GM12878 (cell line): Measurements from ENCODE around the gene MS4A2. TPM values are rescaled to one million over a fixed set of nuclear protein-coding genes. Genes with fewer than 3 reads are reported as not detected.
A peak's percentile ranks its signal among the peaks of the same experiment; 100 is the strongest.

Experiments
- ATAC-seq: fragments of 200-7000 bp; cut with Tn5 transposase; 3 replicates; pipeline ENCODE4 v1.9.1; 2020; ENCODE audit warnings: mild to moderate bottlenecking, moderate library complexity
- BruUV-seq: library from RNA; stranded (reverse); fragments of 400-500 nt; replicated peaks from 2 replicates; lab custom pipeline; 2021; lab: Mats Ljungman, UMichigan
- CTCF ChIA-PET: fragments of 300-600 bp; sonication (Branson Sonifier 250); formaldehyde crosslinking; extraction: SDS; loops from one replicate; lab custom pipeline; 2021; ENCODE audit warnings: inconsistent platforms; lab: Yijun Ruan, JAX
- POLR2A ChIA-PET: fragments of 350-600 bp; formaldehyde crosslinking; extraction: SDS; loops from one replicate; lab custom pipeline; 2021; ENCODE audit warnings: inconsistent platforms; lab: Charles Lee
- RAD21 ChIA-PET: fragments of 300-600 bp; sonication (Branson Sonifier 250); formaldehyde crosslinking; loops from one replicate; lab custom pipeline; 2023; ENCODE audit warnings: antibody characterized with exemption; ENCODE audit not compliant: unreplicated experiment; lab: Charles Lee
- SMC1A ChIA-PET: fragments of 300-600 bp; sonication (Branson Sonifier 250); formaldehyde crosslinking; loops from one replicate; lab custom pipeline; 2023; ENCODE audit not compliant: unreplicated experiment, uncharacterized antibody; lab: Charles Lee
- DNase-seq: peaks from one replicate; pipeline ENCODE4 v3.0.0-alpha.2; 2011; ENCODE audit warnings: low read depth, low spot score
- FAIRE-seq: peaks from 3 replicates; lab custom pipeline; 2011; peaks lifted over from hg19 to GRCh38; lab: Jason Lieb, UNC
- H2AFZ ChIP-seq: 2 replicates; pipeline ENCODE4 v1.6.0; 2011; ENCODE audit warnings: low read depth, low read length, control low read depth; ENCODE audit not compliant: control insufficient read depth
- H3K27ac ChIP-seq: 2 replicates; pipeline ENCODE4 v1.5.1; 2011; ENCODE audit warnings: control low read depth; ENCODE audit not compliant: control insufficient read depth, insufficient read depth
- H3K27me3 ChIP-seq, 2 experiments: replicated peaks in 1 of 2; 2 replicates each; pipeline versions ENCODE4 v1.6.0 to v1.6.1; 2011; ENCODE audit warnings: low read length in 1 of 2; ENCODE audit not compliant: control insufficient read depth in 2 of 2, insufficient read depth in 2 of 2
- H3K36me3 ChIP-seq, 2 experiments: 2 replicates each; pipeline ENCODE4 v1.5.1; 2011; ENCODE audit warnings: low read length in 1 of 2; ENCODE audit not compliant: control insufficient read depth in 2 of 2, insufficient read depth in 2 of 2
- H3K4me1 ChIP-seq: 2 replicates; pipeline ENCODE4 v1.6.1; 2011; ENCODE audit warnings: mild to moderate bottlenecking, low read length, moderate library complexity, mixed read lengths; ENCODE audit not compliant: control insufficient read depth, insufficient read depth
- H3K4me2 ChIP-seq: 2 replicates; pipeline ENCODE4 v1.6.0; 2011; ENCODE audit warnings: control low read depth; ENCODE audit not compliant: control insufficient read depth, insufficient read depth
- H3K4me3 ChIP-seq: fragments of 200-600 bp; sonication (generic); 2 replicates; pipeline ENCODE4 v1.5.1; 2016
- H3K79me2 ChIP-seq: 2 replicates; pipeline ENCODE4 v1.6.0; 2011; ENCODE audit warnings: low read length; ENCODE audit not compliant: control insufficient read depth, insufficient read depth
- H3K9ac ChIP-seq: 2 replicates; pipeline ENCODE4 v1.8.0; 2011; ENCODE audit warnings: low read length, control low read depth, mixed read lengths; ENCODE audit not compliant: control insufficient read depth, insufficient read depth
- H3K9me3 ChIP-seq: replicated peaks from 3 replicates; pipeline ENCODE4 v1.5.1; 2011; ENCODE audit warnings: mild to moderate bottlenecking, low read length; ENCODE audit not compliant: control insufficient read depth, insufficient read depth
- H4K20me1 ChIP-seq: 2 replicates; pipeline ENCODE4 v1.6.0; 2011; ENCODE audit not compliant: control insufficient read depth, insufficient read depth
- ATF7 ChIP-seq: fragments of 450-650 bp; IDR thresholded peaks from 2 replicates; pipeline ENCODE4 v1.6.1; 2016; ENCODE audit warnings: low read depth, mild to moderate bottlenecking
- IKZF1 ChIP-seq: fragments of 450-650 bp; conservative IDR thresholded peaks from 2 replicates; pipeline ENCODE4 v1.6.1; 2017; ENCODE audit warnings: antibody characterized with exemption, mild to moderate bottlenecking
- POLR2AphosphoS2 ChIP-seq: IDR thresholded peaks from 2 replicates; pipeline ENCODE4 v1.6.1; 2011; ENCODE audit warnings: low read depth, mild to moderate bottlenecking, low read length, improper control_type of control experiment, moderate library complexity
- RB1 ChIP-seq: fragments of 450-650 bp; formaldehyde crosslinking; IDR thresholded peaks from 2 replicates; pipeline ENCODE4 v1.6.1; 2017; ENCODE audit warnings: mild to moderate bottlenecking, borderline replicate concordance
- ZNF207 ChIP-seq: fragments of 450-650 bp; IDR thresholded peaks from 2 replicates; pipeline ENCODE4 v1.6.1; 2014; ENCODE audit warnings: antibody characterized with exemption, mild to moderate bottlenecking, borderline replicate concordance
- WGBS: methylation state at CpG from one replicate; pipeline ENCODE4 v1.1.6; 2016; ENCODE audit warnings: low lambda C conversion rate; ENCODE audit not compliant: insufficient replicate concordance, insufficient coverage; ENCODE audit errors: missing lambda C conversion rate; 5-methylcytosine and 5-hydroxymethylcytosine counted together
- in situ Hi-C: fragments of 300-500 bp; cut with MboI; formaldehyde crosslinking; loops from 9 replicates; pipeline ENCODE4 v1.14.3; 2018; ENCODE audit warnings: mixed read lengths
- intact Hi-C: fragments of 100-400 bp; cut with micrococcal nuclease; formaldehyde crosslinking; loops from one replicate; pipeline ENCODE4 v1.14.2; 2022; ENCODE audit not compliant: unreplicated experiment
- polyA plus RNA-seq, 11 experiments: library from polyadenylated mRNA; depleted of rRNA in 4 of 11; unstranded in 6 of 11; stranded (reverse) in 5 of 11; fragments of >200 nt; fragmentation: Nextera tagmentation in 4 of 11; fragmentation: Illumina TruSeq in 1 of 11; extraction: Ambion mirVana in 4 of 11; extraction: Trizol in 1 of 11; gene quantifications; 1 replicate in 1 of 11; 2 replicates in 10 of 11; pipeline versions ENCODE4 v1.2.1 to v1.2.3, GENCODE V29; 2011 to 2016; ENCODE audit warnings: inconsistent platforms in 2 of 11, missing spikeins in 2 of 11, low read depth in 1 of 11
- total RNA-seq, 4 experiments: library from RNA; depleted of rRNA in 3 of 4; stranded (reverse); fragments of >200 nt in 3 of 4; fragmentation: Illumina TruSeq in 1 of 4; extraction: Trizol in 1 of 4; gene quantifications; 2 replicates each; pipeline versions ENCODE4 v1.2.1 to v1.2.3, GENCODE V29; 2013 to 2021
- TF ChIP-seq, protein P1 (sequence below): IDR thresholded peaks from 2 replicates; pipeline ENCODE4 v1.6.1; 2011; ENCODE audit warnings: borderline replicate concordance, low read depth, mild to moderate bottlenecking, moderate library complexity, low read length; ENCODE audit not compliant: insufficient read depth, poor library complexity, severe bottlenecking
- TF ChIP-seq, protein P2 (sequence below): fragments of 450-650 bp; IDR thresholded peaks from 2 replicates; pipeline ENCODE4 v1.6.1; 2017; ENCODE audit warnings: borderline replicate concordance
- TF ChIP-seq, protein P3 (sequence below): IDR thresholded peaks from 2 replicates; pipeline ENCODE4 v1.6.1; 2012; ENCODE audit warnings: improper control_type of control experiment, low read depth, low read length; ENCODE audit not compliant: insufficient replicate concordance

The MS4A2 gene
- total and polyA plus RNA-seq, 10 of the 15 experiments (the other 5 are each of a cell fraction or from before 2014, with no cell fraction given): not detected

DNA sequence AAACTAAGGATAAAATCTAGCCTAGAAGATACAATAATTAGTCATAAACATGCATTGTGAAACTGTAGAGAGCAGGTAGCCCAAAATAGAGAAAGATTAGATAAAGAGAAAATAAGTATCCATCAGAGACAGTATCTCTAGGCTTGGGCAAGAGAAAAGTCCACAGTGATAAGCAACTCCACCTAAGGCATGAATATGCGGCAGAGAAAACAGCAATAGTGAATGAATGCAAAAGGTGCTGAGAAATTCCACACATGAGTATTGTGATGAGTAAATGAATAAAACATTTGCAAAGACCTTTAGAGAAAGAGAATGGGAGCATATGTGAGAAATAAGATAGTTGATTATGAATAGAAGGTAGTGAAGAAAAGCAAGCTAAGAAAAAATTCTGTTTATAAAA, 8.7 kb downstream of the MS4A2 start (continued):
- TF ChIP-seq, protein P1, sequence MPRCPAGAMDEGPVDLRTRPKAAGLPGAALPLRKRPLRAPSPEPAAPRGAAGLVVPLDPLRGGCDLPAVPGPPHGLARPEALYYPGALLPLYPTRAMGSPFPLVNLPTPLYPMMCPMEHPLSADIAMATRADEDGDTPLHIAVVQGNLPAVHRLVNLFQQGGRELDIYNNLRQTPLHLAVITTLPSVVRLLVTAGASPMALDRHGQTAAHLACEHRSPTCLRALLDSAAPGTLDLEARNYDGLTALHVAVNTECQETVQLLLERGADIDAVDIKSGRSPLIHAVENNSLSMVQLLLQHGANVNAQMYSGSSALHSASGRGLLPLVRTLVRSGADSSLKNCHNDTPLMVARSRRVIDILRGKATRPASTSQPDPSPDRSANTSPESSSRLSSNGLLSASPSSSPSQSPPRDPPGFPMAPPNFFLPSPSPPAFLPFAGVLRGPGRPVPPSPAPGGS: no peak
- TF ChIP-seq, all 136 proteins: peak for 0

DNA sequence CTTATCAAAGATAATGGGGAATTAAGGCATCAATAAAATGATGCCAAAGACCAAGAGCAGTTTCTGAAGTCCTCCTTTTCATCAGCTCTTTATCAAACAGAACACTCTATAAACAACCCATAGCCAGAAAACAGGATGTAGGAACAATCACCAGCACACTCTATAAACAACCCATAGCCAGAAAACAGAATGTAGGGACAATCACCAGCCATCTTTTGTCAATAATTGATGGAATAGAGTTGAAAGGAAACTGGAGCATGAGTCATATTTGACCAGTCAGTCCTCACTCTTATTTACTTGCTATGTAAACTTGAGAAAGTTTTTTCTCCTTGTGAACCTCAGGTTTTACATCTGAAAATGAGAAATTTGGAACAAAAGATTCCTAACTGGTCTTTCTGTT, 10.0 kb downstream of the MS4A2 start:
- no peaks in the 10 kb centered on the region for H3K9me3 ChIP-seq
- H3K36me3 ChIP-seq: no peaks in the 10 kb centered on the region
- ChIA-PET CTCF (no interaction called here), POLR2A (interaction anchor here (0.6 kb wide), 1 partner anchor 147 kb away, joined by 3 read pairs; no protein-coding TSS in a partner anchor), SMC1A (no interaction called here), RAD21 (no interaction called here)
- H3K27me3 ChIP-seq: no peaks in the 10 kb centered on the region
- no peaks in the 10 kb centered on the region for H3K79me2 ChIP-seq
- H3K9ac ChIP-seq: no peak overlapping the region
- intact Hi-C loops: no loop called here
- no peak overlapping the region for H2AFZ ChIP-seq
- H3K4me1 ChIP-seq: no peaks in the 10 kb centered on the region
- FAIRE-seq (no peak), ATAC-seq (peak; percentile 78), DNase-seq (no peak)
- in situ Hi-C loops: no loop called here
- no peaks in the 10 kb centered on the region for H4K20me1 ChIP-seq
- no peak overlapping the region for H3K27ac ChIP-seq
- no peak overlapping the region for H3K4me2 ChIP-seq
- no TSS peak for BruUV-seq
- no peak overlapping the region for H3K4me3 ChIP-seq
- no peak for TF ChIP-seq POLR2AphosphoS2

DNA sequence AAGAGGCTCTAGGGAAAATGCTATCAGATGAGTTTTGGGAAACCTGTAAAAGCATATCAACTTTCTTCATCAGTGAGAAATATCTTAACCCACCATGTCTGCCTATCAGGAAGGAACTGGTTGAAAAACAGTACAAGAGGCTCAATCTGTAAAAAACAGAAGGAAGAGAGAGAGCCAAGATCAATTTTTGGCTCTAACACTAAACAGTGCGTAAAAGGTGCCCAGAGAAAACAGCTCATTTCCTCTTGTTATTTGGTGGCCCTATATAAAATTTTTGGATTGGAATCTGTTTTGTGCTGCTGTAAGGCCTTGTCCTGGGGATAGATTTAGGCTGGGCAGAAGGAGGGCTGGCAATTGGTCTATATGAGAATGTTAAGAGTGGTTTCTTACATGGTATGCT, 12.1 kb downstream of the MS4A2 start:
- intact Hi-C loops: no loop called here
- Histone ChIP-seq H3K27ac (no peak overlapping the region), H3K4me3 (no peak overlapping the region), H2AFZ (no peak overlapping the region), H3K79me2 (no peaks in the 10 kb centered on the region), H3K27me3 (no peaks in the 10 kb centered on the region), H3K9me3 (no peaks in the 10 kb centered on the region), H3K4me1 (no peaks in the 10 kb centered on the region), H3K4me2 (no peak overlapping the region), H3K36me3 (no peaks in the 10 kb centered on the region), H3K9ac (no peak overlapping the region), H4K20me1 (no peaks in the 10 kb centered on the region)
- no peak for DNase-seq
- in situ Hi-C loops: no loop called here
- FAIRE-seq: no peak
- BruUV-seq: no TSS peak
- ChIA-PET POLR2A (no interaction called here), RAD21 (no interaction called here), CTCF (no interaction called here), SMC1A (interaction anchor here (1.1 kb wide), 1 partner anchor 12 kb away, joined by 3 read pairs; no protein-coding TSS in a partner anchor)
- WGBS: 79% methylated on average over 1 of the region's 1 CpG
- no peak for ATAC-seq
- TF ChIP-seq ZNF207 (no peak), ATF7 (no peak), IKZF1 (no peak), RB1 (no peak)
- TF ChIP-seq, protein P2, sequence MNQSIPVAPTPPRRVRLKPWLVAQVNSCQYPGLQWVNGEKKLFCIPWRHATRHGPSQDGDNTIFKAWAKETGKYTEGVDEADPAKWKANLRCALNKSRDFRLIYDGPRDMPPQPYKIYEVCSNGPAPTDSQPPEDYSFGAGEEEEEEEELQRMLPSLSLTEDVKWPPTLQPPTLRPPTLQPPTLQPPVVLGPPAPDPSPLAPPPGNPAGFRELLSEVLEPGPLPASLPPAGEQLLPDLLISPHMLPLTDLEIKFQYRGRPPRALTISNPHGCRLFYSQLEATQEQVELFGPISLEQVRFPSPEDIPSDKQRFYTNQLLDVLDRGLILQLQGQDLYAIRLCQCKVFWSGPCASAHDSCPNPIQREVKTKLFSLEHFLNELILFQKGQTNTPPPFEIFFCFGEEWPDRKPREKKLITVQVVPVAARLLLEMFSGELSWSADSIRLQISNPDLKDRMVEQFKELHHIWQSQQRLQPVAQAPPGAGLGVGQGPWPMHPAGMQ: no peak
- TF ChIP-seq, protein P3, sequence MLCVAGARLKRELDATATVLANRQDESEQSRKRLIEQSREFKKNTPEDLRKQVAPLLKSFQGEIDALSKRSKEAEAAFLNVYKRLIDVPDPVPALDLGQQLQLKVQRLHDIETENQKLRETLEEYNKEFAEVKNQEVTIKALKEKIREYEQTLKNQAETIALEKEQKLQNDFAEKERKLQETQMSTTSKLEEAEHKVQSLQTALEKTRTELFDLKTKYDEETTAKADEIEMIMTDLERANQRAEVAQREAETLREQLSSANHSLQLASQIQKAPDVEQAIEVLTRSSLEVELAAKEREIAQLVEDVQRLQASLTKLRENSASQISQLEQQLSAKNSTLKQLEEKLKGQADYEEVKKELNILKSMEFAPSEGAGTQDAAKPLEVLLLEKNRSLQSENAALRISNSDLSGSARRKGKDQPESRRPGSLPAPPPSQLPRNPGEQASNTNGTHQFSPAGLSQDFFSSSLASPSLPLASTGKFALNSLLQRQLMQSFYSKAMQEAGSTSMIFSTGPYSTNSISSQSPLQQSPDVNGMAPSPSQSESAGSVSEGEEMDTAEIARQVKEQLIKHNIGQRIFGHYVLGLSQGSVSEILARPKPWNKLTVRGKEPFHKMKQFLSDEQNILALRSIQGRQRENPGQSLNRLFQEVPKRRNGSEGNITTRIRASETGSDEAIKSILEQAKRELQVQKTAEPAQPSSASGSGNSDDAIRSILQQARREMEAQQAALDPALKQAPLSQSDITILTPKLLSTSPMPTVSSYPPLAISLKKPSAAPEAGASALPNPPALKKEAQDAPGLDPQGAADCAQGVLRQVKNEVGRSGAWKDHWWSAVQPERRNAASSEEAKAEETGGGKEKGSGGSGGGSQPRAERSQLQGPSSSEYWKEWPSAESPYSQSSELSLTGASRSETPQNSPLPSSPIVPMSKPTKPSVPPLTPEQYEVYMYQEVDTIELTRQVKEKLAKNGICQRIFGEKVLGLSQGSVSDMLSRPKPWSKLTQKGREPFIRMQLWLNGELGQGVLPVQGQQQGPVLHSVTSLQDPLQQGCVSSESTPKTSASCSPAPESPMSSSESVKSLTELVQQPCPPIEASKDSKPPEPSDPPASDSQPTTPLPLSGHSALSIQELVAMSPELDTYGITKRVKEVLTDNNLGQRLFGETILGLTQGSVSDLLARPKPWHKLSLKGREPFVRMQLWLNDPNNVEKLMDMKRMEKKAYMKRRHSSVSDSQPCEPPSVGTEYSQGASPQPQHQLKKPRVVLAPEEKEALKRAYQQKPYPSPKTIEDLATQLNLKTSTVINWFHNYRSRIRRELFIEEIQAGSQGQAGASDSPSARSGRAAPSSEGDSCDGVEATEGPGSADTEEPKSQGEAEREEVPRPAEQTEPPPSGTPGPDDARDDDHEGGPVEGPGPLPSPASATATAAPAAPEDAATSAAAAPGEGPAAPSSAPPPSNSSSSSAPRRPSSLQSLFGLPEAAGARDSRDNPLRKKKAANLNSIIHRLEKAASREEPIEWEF: no peak
